OCI-LY3 (cell line): ENCODE results near the gene PKDREJ.

ENCODE experiments used
- CTCF ChIP-seq: fragments of 200-600, 300-600 bp; sonication (generic); IDR thresholded peaks from 2 replicates; pipeline ENCODE4 v1.5.1; 2014; ENCODE audit warnings: antibody characterized with exemption, low read length, low read depth
- EZH2phosphoT487 ChIP-seq: fragments of 200-600 bp; shearing (Covaris generic); IDR thresholded peaks from 2 replicates; pipeline ENCODE4 v1.6.1; 2018; ENCODE audit warnings: antibody characterized with exemption, mixed run types, low read depth

DNA sequence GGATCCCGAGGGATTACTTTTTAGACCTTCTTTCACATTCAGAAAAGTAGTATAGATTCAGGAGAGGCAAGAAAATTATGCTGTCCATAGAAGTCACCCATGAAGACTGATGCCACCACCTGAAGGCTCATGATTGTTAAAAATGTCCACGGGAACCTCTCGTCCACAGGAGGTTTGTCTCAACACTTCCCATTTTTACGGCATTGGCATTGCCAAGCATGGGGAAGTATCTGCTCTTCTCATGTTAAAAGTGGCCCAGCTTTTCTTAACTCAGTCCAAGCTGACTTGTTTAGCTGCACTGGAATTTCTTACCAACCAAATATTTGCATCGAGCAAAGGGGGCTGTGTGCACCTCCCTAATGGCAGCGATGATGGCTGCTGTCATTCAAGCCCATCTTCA lies 22.6 kb downstream of the PKDREJ start:
- no peak for TF ChIP-seq EZH2phosphoT487
- TF ChIP-seq CTCF: no peak
